CD14-positive monocyte (primary cell): ENCODE measurements around the gene ADGRF4. TPM values are rescaled to one million over a fixed set of nuclear protein-coding genes. Genes with fewer than 3 reads are reported as not detected.

ENCODE experiments used
- DNase-seq, 3 donors: peaks; one replicate each; pipeline ENCODE4 v3.0.0-alpha.2; 2011 to 2022
- H2AFZ ChIP-seq: 2 replicates; pipeline ENCODE4 v1.6.0; 2012; ENCODE audit warnings: mild to moderate bottlenecking, low read depth, low read length, inconsistent platforms; ENCODE audit not compliant: insufficient read depth, poor library complexity, severe bottlenecking
- H3K27ac ChIP-seq, 2 donors: 1 replicate in 1 of 2; 2 replicates in 1 of 2; pipeline ENCODE4 v1.5.1; 2012 to 2013; ENCODE audit warnings: low read length in 2 of 2, control low read depth in 1 of 2, inconsistent platforms in 1 of 2, low read depth in 1 of 2, mild to moderate bottlenecking in 1 of 2
- H3K27me3 ChIP-seq, 2 donors: one replicate each; pipeline versions ENCODE4 v1.6.0 to v1.6.1; 2011 to 2013; ENCODE audit warnings: low read length in 2 of 2; ENCODE audit not compliant: control insufficient read depth in 2 of 2, insufficient read depth in 2 of 2
- H3K36me3 ChIP-seq, 2 donors: replicated peaks in 1 of 2; 1 replicate in 1 of 2; 2 replicates in 1 of 2; pipeline versions ENCODE4 v1.5.1 to v1.6.1; 2012 to 2013; ENCODE audit warnings: low read length in 2 of 2, control low read depth in 1 of 2, inconsistent platforms in 1 of 2, mild to moderate bottlenecking in 1 of 2; ENCODE audit not compliant: insufficient read depth in 2 of 2, control insufficient read depth in 1 of 2
- H3K4me1 ChIP-seq, 2 donors: 1 replicate in 1 of 2; 2 replicates in 1 of 2; pipeline versions ENCODE4 v1.5.1 to v1.6.1; 2012 to 2013; ENCODE audit warnings: low read length in 2 of 2, control low read depth in 1 of 2, inconsistent platforms in 1 of 2, mild to moderate bottlenecking in 1 of 2, moderate library complexity in 1 of 2; ENCODE audit not compliant: insufficient read depth in 2 of 2, control insufficient read depth in 1 of 2
- H3K4me2 ChIP-seq: replicated peaks from 2 replicates; pipeline ENCODE3; 2012; ENCODE audit warnings: low read length, moderate library complexity, mild to moderate bottlenecking; ENCODE audit not compliant: poor library complexity, severe bottlenecking; ENCODE audit errors: extremely low read depth
- H3K4me3 ChIP-seq, 3 experiments: fragments of 200-600 bp in 1 of 3; sonication (generic) in 1 of 3; replicated peaks in 1 of 3; 1 replicate in 2 of 3; 2 replicates in 1 of 3; pipeline ENCODE4 v1.5.1; 2011 to 2013; ENCODE audit warnings: low read length in 3 of 3, mild to moderate bottlenecking in 3 of 3, control low read depth in 2 of 3, low read depth in 2 of 3, inconsistent platforms in 1 of 3, moderate library complexity in 1 of 3
- H3K79me2 ChIP-seq: 2 replicates; pipeline ENCODE4 v1.6.0; 2012; ENCODE audit warnings: mild to moderate bottlenecking, control low read depth, inconsistent platforms, low read length, moderate library complexity; ENCODE audit not compliant: insufficient read depth
- H3K9ac ChIP-seq: 2 replicates; pipeline ENCODE4 v1.6.0; 2017; ENCODE audit warnings: low read length, mild to moderate bottlenecking; ENCODE audit not compliant: insufficient read depth, poor library complexity, severe bottlenecking
- H3K9me3 ChIP-seq, 2 donors: replicated peaks in 1 of 2; 1 replicate in 1 of 2; 2 replicates in 1 of 2; pipeline versions ENCODE4 v1.5.1 to v1.6.1; 2012 to 2013; ENCODE audit warnings: low read length in 2 of 2, control low read depth in 1 of 2; ENCODE audit not compliant: control insufficient read depth in 1 of 2, insufficient read depth in 1 of 2
- H4K20me1 ChIP-seq: 2 replicates; pipeline ENCODE4 v1.6.0; 2012; ENCODE audit warnings: mild to moderate bottlenecking, low read length, control low read depth, moderate library complexity; ENCODE audit not compliant: insufficient read depth
- H3K27ac Mint-ChIP-seq, 7 donors: one replicate each; pipeline ENCODE4 v1.8.0; 2020; ENCODE audit warnings: mild to moderate bottlenecking in 7 of 7, mixed read lengths in 7 of 7, moderate library complexity in 6 of 7, inconsistent platforms in 2 of 7
- H3K27me3 Mint-ChIP-seq, 3 donors: one replicate each; pipeline ENCODE4 v1.8.0; 2021 to 2022; ENCODE audit warnings: low read depth in 3 of 3, mild to moderate bottlenecking in 3 of 3, mixed read lengths in 3 of 3, moderate library complexity in 3 of 3, inconsistent platforms in 1 of 3
- H3K36me3 Mint-ChIP-seq, 2 donors: one replicate each; pipeline ENCODE4 v1.8.0; 2020; ENCODE audit warnings: mixed read lengths in 2 of 2, inconsistent platforms in 1 of 2, mild to moderate bottlenecking in 1 of 2
- H3K4me1 Mint-ChIP-seq: one replicate; pipeline ENCODE4 v1.8.0; 2020; ENCODE audit warnings: mild to moderate bottlenecking, mixed read lengths
- H3K4me3 Mint-ChIP-seq, 2 donors: one replicate each; pipeline ENCODE4 v1.8.0; 2020; ENCODE audit warnings: mild to moderate bottlenecking in 2 of 2, mixed read lengths in 2 of 2, moderate library complexity in 1 of 2
- H3K9me3 Mint-ChIP-seq, 7 donors: one replicate each; pipeline ENCODE4 v1.8.0; 2020 to 2022; ENCODE audit warnings: mixed read lengths in 7 of 7, mild to moderate bottlenecking in 6 of 7, moderate library complexity in 6 of 7, inconsistent platforms in 2 of 7
- WGBS: methylation state at CpG from one replicate; pipeline ENCODE4 v1.1.5; 2013; ENCODE audit warnings: missing lambda C conversion rate; ENCODE audit not compliant: insufficient coverage; 5-methylcytosine and 5-hydroxymethylcytosine counted together
- intact Hi-C, 2 donors: fragments of 100-400 bp; cut with micrococcal nuclease; formaldehyde crosslinking; loops; one replicate each; pipeline versions ENCODE4 v1.15.0 to v1.15.1; 2023
- polyA plus RNA-seq, 3 donors: library from polyadenylated mRNA; depleted of rRNA in 1 of 3; unstranded in 2 of 3; stranded (reverse) in 1 of 3; fragments of 300-500 nt in 2 of 3; fragments of >200 nt in 1 of 3; fragmentation: Illumina TruSeq in 2 of 3; gene quantifications; 1 replicate in 2 of 3; 2 replicates in 1 of 3; pipeline ENCODE4 v1.2.3, GENCODE V29; 2012 to 2021
- TF ChIP-seq, protein P1 (sequence below): fragments of 200-600 bp; IDR thresholded peaks from one replicate; pipeline ENCODE4 v1.8.0; 2022; ENCODE audit warnings: antibody characterized with exemption, mild to moderate bottlenecking

The ADGRF4 gene
- polyA plus RNA-seq, 3 donors = not detected

DNA sequence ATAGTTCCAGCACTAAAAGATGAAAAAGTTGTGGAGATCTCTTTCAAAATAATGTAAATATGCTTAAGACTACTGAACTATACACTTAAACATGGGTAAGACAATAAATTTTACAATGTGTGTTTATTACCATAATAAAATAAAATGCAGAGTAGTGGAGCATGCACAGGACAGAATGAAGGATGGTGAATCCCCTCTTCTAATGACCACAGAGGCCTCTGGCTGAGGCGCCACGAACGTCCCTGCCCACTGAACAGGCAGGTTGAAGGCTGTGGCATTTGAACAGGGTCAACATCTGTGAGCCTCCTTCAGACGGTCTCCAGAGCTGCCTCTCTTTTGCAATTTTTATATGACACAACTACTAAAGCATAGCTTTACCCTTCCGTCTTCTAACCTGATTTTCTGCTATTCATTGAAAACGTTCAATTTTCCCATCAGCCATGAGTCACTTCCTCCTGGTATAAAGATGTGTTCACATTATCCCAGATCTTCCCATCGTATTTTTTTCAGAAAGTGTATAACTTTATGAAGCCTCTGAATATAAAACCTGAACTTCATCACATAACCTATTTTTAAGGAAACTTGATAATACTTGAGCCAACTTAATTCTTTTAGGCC is 37.8 kb downstream of the ADGRF4 start:
- Mint-ChIP-seq H3K36me3 (no peaks in the 10 kb centered on the region), H3K4me3 (no peak overlapping the region), H3K27me3 (peaks cover 0 to 2% (median 0%) of the 10 kb centered on the region in 3 donors), H3K27ac (no peak overlapping the region), H3K9me3 (no peaks in the 10 kb centered on the region), H3K4me1 (no peaks in the 10 kb centered on the region)
- Histone ChIP-seq H3K4me3 (no peak overlapping the region), H2AFZ (no peak overlapping the region), H4K20me1 (no peaks in the 10 kb centered on the region), H3K27ac (no peak overlapping the region), H3K4me2 (no peak overlapping the region), H3K36me3 (no peaks in the 10 kb centered on the region), H3K9me3 (no peaks in the 10 kb centered on the region), H3K27me3 (no peaks in the 10 kb centered on the region), H3K4me1 (no peaks in the 10 kb centered on the region), H3K9ac (no peak overlapping the region), H3K79me2 (no peaks in the 10 kb centered on the region)
- intact Hi-C loops = no loop called here
- no peak for DNase-seq
- 65% methylated on average over 5 of the region's 7 CpGs for WGBS
- TF ChIP-seq, protein P1, sequence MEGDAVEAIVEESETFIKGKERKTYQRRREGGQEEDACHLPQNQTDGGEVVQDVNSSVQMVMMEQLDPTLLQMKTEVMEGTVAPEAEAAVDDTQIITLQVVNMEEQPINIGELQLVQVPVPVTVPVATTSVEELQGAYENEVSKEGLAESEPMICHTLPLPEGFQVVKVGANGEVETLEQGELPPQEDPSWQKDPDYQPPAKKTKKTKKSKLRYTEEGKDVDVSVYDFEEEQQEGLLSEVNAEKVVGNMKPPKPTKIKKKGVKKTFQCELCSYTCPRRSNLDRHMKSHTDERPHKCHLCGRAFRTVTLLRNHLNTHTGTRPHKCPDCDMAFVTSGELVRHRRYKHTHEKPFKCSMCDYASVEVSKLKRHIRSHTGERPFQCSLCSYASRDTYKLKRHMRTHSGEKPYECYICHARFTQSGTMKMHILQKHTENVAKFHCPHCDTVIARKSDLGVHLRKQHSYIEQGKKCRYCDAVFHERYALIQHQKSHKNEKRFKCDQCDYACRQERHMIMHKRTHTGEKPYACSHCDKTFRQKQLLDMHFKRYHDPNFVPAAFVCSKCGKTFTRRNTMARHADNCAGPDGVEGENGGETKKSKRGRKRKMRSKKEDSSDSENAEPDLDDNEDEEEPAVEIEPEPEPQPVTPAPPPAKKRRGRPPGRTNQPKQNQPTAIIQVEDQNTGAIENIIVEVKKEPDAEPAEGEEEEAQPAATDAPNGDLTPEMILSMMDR = no peak

DNA sequence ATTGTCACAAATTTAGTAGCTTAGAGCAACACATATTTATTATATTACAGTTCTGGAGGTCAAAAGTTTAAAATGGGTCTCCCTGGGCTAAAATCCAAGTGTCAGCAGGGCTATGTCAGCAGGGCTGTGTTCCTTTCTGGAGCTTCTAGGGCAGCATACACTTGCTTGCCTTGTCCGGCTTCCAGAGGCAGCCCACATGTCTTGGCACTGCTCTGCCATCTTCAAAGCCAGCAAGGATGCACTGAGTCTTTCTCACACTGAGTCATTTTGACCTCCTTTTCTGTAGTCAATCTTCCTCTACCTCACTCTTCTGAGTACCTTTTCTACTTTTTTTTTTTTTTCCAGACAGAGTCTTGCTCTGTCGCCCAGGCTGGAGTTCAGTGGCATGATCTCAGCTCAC is 39.0 kb downstream of the ADGRF4 start:
- Histone ChIP-seq H4K20me1 (no peaks in the 10 kb centered on the region), H3K79me2 (no peaks in the 10 kb centered on the region), H3K27me3 (no peaks in the 10 kb centered on the region), H3K27ac (no peak overlapping the region), H3K4me1 (no peaks in the 10 kb centered on the region), H3K4me3 (no peak overlapping the region), H3K4me2 (no peak overlapping the region), H3K9me3 (no peaks in the 10 kb centered on the region), H3K9ac (no peak overlapping the region), H3K36me3 (no peaks in the 10 kb centered on the region), H2AFZ (no peak overlapping the region)
- no peaks in the 10 kb centered on the region for H3K4me1 Mint-ChIP-seq
- no peak overlapping the region for H3K4me3 Mint-ChIP-seq
- TF ChIP-seq, protein P1 = no peak
- intact Hi-C loops = no loop called here
- H3K36me3 Mint-ChIP-seq = no peaks in the 10 kb centered on the region
- no peak for DNase-seq
- 88% methylated on average over 2 of the region's 2 CpGs for WGBS
- no peak overlapping the region for H3K27ac Mint-ChIP-seq
- H3K27me3 Mint-ChIP-seq = no peaks in the 10 kb centered on the region
- H3K9me3 Mint-ChIP-seq = no peaks in the 10 kb centered on the region
